Smooth muscle cell (in vitro differentiated cells): ENCODE results near the gene PSORS1C2. TPM values are rescaled to one million over a fixed set of nuclear protein-coding genes. Genes with fewer than 3 reads are reported as not detected.
A peak's percentile ranks its signal among the peaks of the same experiment; 100 is the strongest.
"Not testable (repeated sequence)": the region's sequence is repeated elsewhere in the genome, so short reads cannot be mapped to it uniquely, and the experiment has no call there.

ENCODE experiments used
- DNase-seq: peaks from one replicate; lab custom pipeline; 2025; ENCODE audit not compliant: unreplicated experiment; lab: John Stamatoyannopoulos, UW
- H2AFZ ChIP-seq: fragments of 200-600 bp; sonication (generic); 2 replicates; pipeline ENCODE4 v1.6.0; 2016; ENCODE audit warnings: antibody characterized with exemption, low read depth, mild to moderate bottlenecking
- H3F3A ChIP-seq: fragments of 200-600 bp; sonication (generic); 2 replicates; pipeline ENCODE4 v1.6.0; 2017; ENCODE audit warnings: antibody characterized with exemption, low read depth
- H3K27ac ChIP-seq: fragments of 200-600 bp; sonication (generic); 2 replicates; pipeline ENCODE4 v1.5.1; 2016; ENCODE audit warnings: low read depth, mild to moderate bottlenecking
- H3K27me3 ChIP-seq: fragments of 200-600 bp; sonication (generic); 2 replicates; pipeline ENCODE4 v1.6.1; 2016; ENCODE audit warnings: low read depth, mild to moderate bottlenecking
- H3K36me3 ChIP-seq: fragments of 200-600 bp; sonication (generic); 2 replicates; pipeline ENCODE4 v1.5.1; 2016; ENCODE audit warnings: low read depth
- H3K4me1 ChIP-seq: fragments of 200-600 bp; sonication (generic); 2 replicates; pipeline ENCODE4 v1.5.1; 2016; ENCODE audit warnings: low read depth
- H3K4me2 ChIP-seq: fragments of 200-600 bp; sonication (generic); 2 replicates; pipeline ENCODE4 v1.6.0; 2016; ENCODE audit warnings: mild to moderate bottlenecking
- H3K4me3 ChIP-seq: fragments of 200-600 bp; sonication (generic); 2 replicates; pipeline ENCODE4 v1.5.1; 2016; ENCODE audit warnings: mild to moderate bottlenecking
- H3K79me2 ChIP-seq: fragments of 200-600 bp; sonication (generic); 2 replicates; pipeline ENCODE4 v1.6.0; 2016; ENCODE audit warnings: low read depth, mild to moderate bottlenecking
- H3K9ac ChIP-seq: fragments of 200-600 bp; sonication (generic); 2 replicates; pipeline ENCODE4 v1.6.0; 2016; ENCODE audit warnings: low read depth
- H3K9me3 ChIP-seq: fragments of 200-600 bp; sonication (generic); replicated peaks from 2 replicates; pipeline ENCODE4 v1.5.1; 2016; ENCODE audit warnings: low read depth
- H4K20me1 ChIP-seq: fragments of 200-600 bp; sonication (generic); 2 replicates; pipeline ENCODE4 v1.6.0; 2016; ENCODE audit warnings: low read depth
- WGBS: methylation state at CpG from one replicate; pipeline ENCODE4 v1.1.7; 2016; ENCODE audit warnings: low lambda C conversion rate; 5-methylcytosine and 5-hydroxymethylcytosine counted together
- polyA plus RNA-seq: library from polyadenylated mRNA; unstranded; fragments of >200 nt; fragmentation: Nextera tagmentation; extraction: Ambion mirVana; gene quantifications from 2 replicates; pipeline ENCODE4 v1.2.1, GENCODE V29; 2016
- total RNA-seq: library from RNA; depleted of rRNA; stranded (reverse); fragments of >200 nt; gene quantifications from 2 replicates; pipeline ENCODE4 v1.2.3, GENCODE V29; 2014
- TF ChIP-seq, protein P1 (sequence below): fragments of 200-600 bp; sonication (generic); IDR thresholded peaks from 2 replicates; pipeline ENCODE4 v1.5.1; 2017; ENCODE audit warnings: borderline replicate concordance, mild to moderate bottlenecking, antibody characterized with exemption; ENCODE audit not compliant: insufficient read depth, poor library complexity, severe bottlenecking

The PSORS1C2 gene
- 0.49 and 0.90 TPM in 2 replicates for total RNA-seq
- polyA plus RNA-seq = 0.97 and 1.1 TPM in 2 replicates

DNA sequence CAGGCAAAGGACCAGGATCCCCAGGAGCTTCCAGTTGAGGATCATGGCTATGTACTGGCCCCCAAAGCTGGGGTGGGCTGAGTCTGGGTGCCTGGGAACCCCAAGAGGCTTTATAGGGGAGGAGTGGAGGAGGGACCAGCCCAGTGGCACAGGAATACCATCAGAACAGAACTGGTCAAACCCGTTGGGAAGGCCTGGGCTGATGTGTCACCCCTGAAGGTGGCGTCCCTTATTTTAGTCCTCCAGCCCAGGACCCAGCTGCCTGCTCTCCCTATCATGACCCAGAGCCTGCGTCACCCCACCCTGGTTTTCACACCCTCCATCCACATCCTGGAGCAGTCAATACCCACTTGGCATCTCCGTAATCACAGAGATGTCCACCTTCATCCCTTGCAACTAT lies at the start of gene PSORS1C2:
Gene PSORS1C2 (minus strand): TSS at position 85 of the 400 bp plus-strand sequence. CDS start 40 bp downstream, at position 45.
- Histone ChIP-seq H4K20me1 (no peaks in the 10 kb centered on the region), H3K27me3 (no peaks in the 10 kb centered on the region), H3K79me2 (no peaks in the 10 kb centered on the region), H3K4me1 (peaks cover 8% of the 10 kb centered on the region), H3K36me3 (no peaks in the 10 kb centered on the region), H3K4me3 (no peak within 1 kb of the TSS), H3K4me2 (peak within 1 kb of the TSS; percentile 82), H3F3A (no peaks in the 10 kb centered on the region), H2AFZ (no peak within 1 kb of the TSS), H3K9me3 (no peaks in the 10 kb centered on the region), H3K27ac (no peak within 1 kb of the TSS), H3K9ac (no peak within 1 kb of the TSS)
- TF ChIP-seq, protein P1, sequence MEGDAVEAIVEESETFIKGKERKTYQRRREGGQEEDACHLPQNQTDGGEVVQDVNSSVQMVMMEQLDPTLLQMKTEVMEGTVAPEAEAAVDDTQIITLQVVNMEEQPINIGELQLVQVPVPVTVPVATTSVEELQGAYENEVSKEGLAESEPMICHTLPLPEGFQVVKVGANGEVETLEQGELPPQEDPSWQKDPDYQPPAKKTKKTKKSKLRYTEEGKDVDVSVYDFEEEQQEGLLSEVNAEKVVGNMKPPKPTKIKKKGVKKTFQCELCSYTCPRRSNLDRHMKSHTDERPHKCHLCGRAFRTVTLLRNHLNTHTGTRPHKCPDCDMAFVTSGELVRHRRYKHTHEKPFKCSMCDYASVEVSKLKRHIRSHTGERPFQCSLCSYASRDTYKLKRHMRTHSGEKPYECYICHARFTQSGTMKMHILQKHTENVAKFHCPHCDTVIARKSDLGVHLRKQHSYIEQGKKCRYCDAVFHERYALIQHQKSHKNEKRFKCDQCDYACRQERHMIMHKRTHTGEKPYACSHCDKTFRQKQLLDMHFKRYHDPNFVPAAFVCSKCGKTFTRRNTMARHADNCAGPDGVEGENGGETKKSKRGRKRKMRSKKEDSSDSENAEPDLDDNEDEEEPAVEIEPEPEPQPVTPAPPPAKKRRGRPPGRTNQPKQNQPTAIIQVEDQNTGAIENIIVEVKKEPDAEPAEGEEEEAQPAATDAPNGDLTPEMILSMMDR = no peak
- 68% methylated on average over 4 of the region's 4 CpGs for WGBS
- DNase-seq = no peak

- WGBS = 91% methylated on average over 5 of the region's 5 CpGs
- TF ChIP-seq, protein P1 = no peak
- Histone ChIP-seq H3K79me2 (no peaks in the 10 kb centered on the region), H3K36me3 (no peaks in the 10 kb centered on the region), H3K4me1 (no peaks in the 10 kb centered on the region), H3K27ac (no peak overlapping the region), H4K20me1 (no peaks in the 10 kb centered on the region), H3K4me3 (no peak overlapping the region), H3K4me2 (no peak overlapping the region), H2AFZ (no peak overlapping the region), H3F3A (no peaks in the 10 kb centered on the region), H3K27me3 (no peaks in the 10 kb centered on the region), H3K9ac (no peak overlapping the region), H3K9me3 (no peaks in the 10 kb centered on the region)
- DNase-seq = no peak
Observed at GRCh38 chr6:31187780-31188194, 48.9 kb upstream of the PSORS1C2 start.

GRCh38 chr6:31186052-31186734 lies 47.3 kb upstream of the PSORS1C2 start:
- Histone ChIP-seq H3K4me2 (no peak overlapping the region), H3K9me3 (no peaks in the 10 kb centered on the region), H3K4me1 (no peaks in the 10 kb centered on the region), H3K27me3 (no peaks in the 10 kb centered on the region), H3K9ac (no peak overlapping the region), H3K4me3 (no peak overlapping the region), H3K27ac (no peak overlapping the region), H3F3A (no peaks in the 10 kb centered on the region), H4K20me1 (no peaks in the 10 kb centered on the region), H3K79me2 (no peaks in the 10 kb centered on the region), H3K36me3 (no peaks in the 10 kb centered on the region), H2AFZ (no peak overlapping the region)
- DNase-seq = no peak
- TF ChIP-seq, protein P1 = no peak
- WGBS = 85% methylated on average over 24 of the region's 24 CpGs

- H3K4me1 ChIP-seq, H3K4me3 ChIP-seq, H3K27me3 ChIP-seq, H3K79me2 ChIP-seq, H3F3A ChIP-seq, H3K36me3 ChIP-seq, H3K4me2 ChIP-seq, H4K20me1 ChIP-seq, H3K9me3 ChIP-seq, DNase-seq, H3K9ac ChIP-seq, H3K27ac ChIP-seq, H2AFZ ChIP-seq: not testable (repeated sequence)
- WGBS = 95% methylated on average over 4 of the region's 4 CpGs
Observed at GRCh38 chr6:31185695-31186051, 46.8 kb upstream of the PSORS1C2 start.

GRCh38 chr6:31183859-31184258 lies 45.0 kb upstream of the PSORS1C2 start:
- not testable (repeated sequence) for H3K4me1 ChIP-seq, H3K79me2 ChIP-seq, H3K36me3 ChIP-seq, DNase-seq, H3K27me3 ChIP-seq, H4K20me1 ChIP-seq, H3K4me3 ChIP-seq, H3K9ac ChIP-seq, H3K4me2 ChIP-seq, H3K9me3 ChIP-seq, H3F3A ChIP-seq, H2AFZ ChIP-seq, H3K27ac ChIP-seq
- 74% methylated on average over 6 of the region's 6 CpGs for WGBS

DNA sequence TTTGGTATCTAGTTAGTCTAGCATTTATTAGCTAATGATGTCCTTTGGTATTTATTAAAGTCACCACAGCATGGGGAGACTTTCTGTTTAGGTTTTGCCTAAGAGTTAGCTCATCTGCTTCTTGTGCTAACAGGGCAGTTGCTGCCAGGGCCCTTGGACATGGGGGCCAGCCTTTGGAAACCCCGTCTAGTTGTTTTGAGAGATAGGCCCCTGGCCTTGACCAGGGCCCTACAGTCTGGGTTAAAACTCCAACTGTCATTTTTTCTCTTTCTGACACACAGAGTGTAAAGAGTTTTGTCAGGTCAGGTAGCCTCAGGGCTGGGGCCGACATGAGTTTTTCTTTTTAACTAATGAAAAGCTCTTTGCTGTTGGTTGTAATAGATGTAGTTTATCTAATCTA lies 44.4 kb upstream of the PSORS1C2 start:
- not testable (repeated sequence) for H3K4me2 ChIP-seq, DNase-seq, H3K79me2 ChIP-seq, H3K27me3 ChIP-seq, H2AFZ ChIP-seq, H3K36me3 ChIP-seq, H3K9me3 ChIP-seq, H3K4me3 ChIP-seq, H3K4me1 ChIP-seq, H4K20me1 ChIP-seq, H3K9ac ChIP-seq, H3K27ac ChIP-seq, H3F3A ChIP-seq
- WGBS = 91% methylated on average over 2 of the region's 2 CpGs
